Endothelial cell of umbilical vein (primary cell): ENCODE results near the gene TMEM164.

Experiments
- CTCF ChIP-seq, 2 donors: IDR thresholded peaks; 1 replicate in 1 of 2; 2 replicates in 1 of 2; pipeline ENCODE4 v1.5.1; 2011; ENCODE audit warnings: low read length in 2 of 2, mild to moderate bottlenecking in 2 of 2, moderate library complexity in 2 of 2, control low read depth in 1 of 2, inconsistent platforms in 1 of 2, low read depth in 1 of 2; ENCODE audit not compliant: insufficient read depth in 1 of 2; ENCODE audit errors: extremely low read depth in 1 of 2
- POLR2A ChIP-seq: IDR thresholded peaks from 2 replicates; pipeline ENCODE4 v1.6.1; 2012; ENCODE audit warnings: low read depth, mild to moderate bottlenecking, control low read depth, low read length

DNA sequence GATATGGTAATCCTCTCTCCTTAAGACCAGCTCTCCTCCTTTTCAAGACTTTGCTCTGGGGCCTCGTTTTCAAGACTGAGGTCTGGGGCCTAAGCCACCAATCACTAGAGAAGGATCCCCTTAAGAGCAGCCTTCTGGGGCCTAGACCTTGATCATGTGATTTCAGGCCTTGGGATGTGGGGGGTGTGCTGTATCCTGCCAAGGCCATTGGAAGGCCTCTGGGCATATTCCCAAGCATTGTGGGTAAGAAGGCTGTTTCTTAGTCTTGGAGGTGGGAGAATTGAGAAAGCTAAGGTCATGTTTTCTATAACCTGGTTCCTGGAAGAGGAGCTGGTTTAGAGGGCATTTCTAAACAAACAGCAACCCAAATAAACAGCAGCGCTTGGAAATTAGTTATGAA is 12.1 kb downstream of the TMEM164 start:
- no peak for TF ChIP-seq CTCF (IDR thresholded peaks at IDR 0.05; ENCODE audit: extremely low read depth in 1 of 2, insufficient read depth in 1 of 2, low read depth in 1 of 2, low read length in 2 of 2)
- TF ChIP-seq POLR2A, result no peak
